ENCODE data around the gene AEBP2.

DNA sequence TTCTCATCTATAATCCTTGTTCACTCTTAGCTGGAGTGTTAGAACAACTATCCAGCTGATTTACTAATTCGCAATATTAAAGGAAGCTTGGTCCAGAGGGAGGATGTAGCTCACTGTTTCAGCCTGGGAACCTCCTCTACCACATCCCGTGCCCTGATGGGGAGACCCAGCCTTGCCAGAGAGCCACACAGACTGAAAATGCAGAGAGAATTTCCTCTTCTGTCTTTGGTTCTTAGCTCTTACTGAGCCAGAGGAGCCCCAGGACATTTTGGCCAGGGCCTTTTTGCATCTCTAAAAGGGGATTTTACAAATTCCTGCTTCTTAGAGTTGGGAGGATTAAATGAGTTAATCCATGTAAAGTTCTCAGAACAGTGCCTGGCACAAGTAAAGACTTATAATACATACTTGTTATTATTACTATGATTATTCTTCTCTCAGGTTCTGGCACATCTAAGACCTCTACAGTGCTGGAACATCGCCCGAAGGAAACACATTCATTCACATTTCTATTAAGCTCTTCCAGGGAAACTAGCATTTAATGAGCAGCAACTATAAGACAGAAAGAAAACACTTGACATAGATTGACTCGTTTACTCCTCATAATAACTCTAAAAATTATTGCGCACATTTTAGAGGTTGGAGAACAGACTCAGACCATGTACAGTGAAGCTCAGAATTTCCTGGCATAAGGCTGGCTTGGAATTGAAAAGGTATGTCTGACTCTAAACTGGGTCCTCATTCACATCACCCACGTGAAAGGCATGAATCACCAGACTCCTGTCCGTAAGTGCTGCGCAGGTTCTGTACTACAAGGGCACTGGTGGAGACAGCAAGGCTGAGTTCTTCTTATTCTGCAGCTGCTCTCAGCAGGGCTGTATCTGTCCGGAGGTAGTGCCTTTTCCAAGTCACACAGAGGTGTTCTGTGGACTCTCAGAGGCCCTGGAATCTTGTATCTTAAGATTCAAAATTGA lies 27.8 kb upstream of the AEBP2 start:
- TF ChIP-seq, protein P1, sequence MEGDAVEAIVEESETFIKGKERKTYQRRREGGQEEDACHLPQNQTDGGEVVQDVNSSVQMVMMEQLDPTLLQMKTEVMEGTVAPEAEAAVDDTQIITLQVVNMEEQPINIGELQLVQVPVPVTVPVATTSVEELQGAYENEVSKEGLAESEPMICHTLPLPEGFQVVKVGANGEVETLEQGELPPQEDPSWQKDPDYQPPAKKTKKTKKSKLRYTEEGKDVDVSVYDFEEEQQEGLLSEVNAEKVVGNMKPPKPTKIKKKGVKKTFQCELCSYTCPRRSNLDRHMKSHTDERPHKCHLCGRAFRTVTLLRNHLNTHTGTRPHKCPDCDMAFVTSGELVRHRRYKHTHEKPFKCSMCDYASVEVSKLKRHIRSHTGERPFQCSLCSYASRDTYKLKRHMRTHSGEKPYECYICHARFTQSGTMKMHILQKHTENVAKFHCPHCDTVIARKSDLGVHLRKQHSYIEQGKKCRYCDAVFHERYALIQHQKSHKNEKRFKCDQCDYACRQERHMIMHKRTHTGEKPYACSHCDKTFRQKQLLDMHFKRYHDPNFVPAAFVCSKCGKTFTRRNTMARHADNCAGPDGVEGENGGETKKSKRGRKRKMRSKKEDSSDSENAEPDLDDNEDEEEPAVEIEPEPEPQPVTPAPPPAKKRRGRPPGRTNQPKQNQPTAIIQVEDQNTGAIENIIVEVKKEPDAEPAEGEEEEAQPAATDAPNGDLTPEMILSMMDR (IDR thresholded peaks at IDR 0.05; ENCODE audit: poor library complexity), result no peak
- TF ChIP-seq EZH2 (IDR thresholded peaks at IDR 0.05; ENCODE audit: borderline replicate concordance), result no peak
